ENCODE results near the gene RAD51AP2.
"Not testable (repeated sequence)": the region's sequence is repeated elsewhere in the genome, so short reads cannot be mapped to it uniquely, and the experiment has no call there.

Gene RAD51AP2

DNA sequence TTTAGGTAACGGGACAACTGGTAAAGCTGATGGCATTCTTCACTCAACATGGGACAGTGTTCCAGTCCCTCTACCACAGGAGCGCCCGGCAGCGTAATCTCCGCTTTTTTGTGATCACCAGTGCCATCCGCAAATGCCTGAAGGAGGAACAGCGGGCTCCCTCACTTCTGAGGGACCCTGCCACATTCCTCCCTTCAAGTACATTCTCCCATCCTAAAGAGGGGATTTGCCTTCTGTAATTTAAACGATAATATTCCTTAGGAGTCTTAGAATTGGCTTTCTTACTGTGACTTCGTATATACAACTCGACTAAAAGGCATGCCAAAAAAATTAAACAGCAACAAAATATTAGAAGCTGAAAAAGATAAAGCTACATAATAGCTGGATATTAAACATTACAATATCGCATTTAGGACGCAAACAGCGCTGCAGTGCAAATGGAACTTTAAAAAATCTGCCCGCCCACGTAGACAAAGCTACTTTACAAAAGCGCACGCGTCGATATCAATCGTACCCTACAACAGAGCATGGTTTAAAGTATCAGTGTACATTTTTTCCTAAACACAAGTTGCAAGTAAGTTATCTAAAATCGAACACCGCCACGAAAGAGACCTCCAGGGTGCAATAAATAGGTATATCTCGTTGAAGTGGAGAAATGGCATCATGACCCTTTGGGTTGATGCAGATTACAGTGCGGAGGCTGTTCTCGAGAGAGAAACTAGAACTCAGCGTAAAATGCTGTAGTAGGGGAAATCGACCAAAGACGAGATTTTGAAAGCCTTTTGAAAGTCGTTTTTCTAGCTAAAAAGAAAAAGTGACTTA is 20.0 kb upstream of the RAD51AP2 start:
- DNase-seq (ENCODE audit: low spot score) = no peak

DNA sequence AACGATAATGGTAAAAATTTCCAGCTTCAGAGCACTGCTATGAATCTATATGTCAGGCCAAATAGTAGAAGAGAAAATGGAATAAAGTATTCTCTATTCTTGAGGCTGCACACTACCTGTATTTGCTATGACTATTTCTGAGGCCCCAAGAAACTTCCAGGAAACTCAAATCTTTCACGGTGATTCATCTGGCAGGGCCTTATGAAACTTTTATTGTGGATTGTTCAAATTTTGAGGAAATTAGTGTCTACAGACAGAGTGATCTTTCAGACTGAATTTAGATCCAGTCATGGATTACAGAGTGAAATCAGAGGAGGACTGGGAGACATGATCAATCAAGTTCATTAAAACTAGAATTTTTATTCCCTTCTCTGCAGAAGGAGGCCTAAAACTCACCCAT is 18.2 kb upstream of the RAD51AP2 start:
- no peak for DNase-seq (ENCODE audit: low spot score)

DNA sequence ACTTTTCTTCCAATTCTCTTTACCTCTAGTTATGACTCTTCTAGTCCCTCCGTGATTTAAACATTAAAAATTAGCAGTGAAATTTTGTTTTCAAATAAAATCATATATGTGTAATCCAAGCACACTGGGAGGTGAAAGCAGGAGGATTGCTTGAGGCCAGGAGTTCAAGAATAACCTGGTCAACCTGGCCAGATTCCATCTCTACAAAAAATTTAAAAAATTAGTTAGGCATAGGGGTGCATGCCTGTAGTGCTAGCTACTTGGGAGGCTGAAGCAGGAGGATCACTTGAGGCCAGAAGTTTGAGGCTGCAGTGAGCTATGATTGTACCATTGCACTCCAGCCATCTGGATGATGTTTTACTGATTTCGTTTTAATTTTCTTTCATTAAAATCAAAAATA is 15.3 kb upstream of the RAD51AP2 start:
- no peak for DNase-seq (ENCODE audit: low spot score)

DNA sequence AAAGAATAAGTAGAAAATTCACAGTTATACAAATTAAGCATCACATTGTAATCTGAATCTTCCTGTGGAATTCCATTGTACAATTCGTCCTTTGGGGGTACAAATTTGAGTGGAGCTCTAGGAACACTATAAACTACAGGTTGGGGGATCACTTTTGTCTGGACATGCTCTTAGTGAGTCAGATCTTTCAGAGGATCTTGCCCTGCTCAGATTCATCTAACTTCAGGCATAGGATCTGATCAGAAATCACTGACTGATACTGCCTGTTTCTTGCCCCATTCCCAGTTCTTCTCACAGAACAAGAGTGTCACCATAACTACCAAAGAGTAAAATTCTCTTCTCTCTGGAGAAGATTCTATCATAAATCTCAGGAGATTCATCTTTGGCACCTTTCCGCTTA is 11.5 kb upstream of the RAD51AP2 start:
- DNase-seq (ENCODE audit: low spot score) = no peak

DNA sequence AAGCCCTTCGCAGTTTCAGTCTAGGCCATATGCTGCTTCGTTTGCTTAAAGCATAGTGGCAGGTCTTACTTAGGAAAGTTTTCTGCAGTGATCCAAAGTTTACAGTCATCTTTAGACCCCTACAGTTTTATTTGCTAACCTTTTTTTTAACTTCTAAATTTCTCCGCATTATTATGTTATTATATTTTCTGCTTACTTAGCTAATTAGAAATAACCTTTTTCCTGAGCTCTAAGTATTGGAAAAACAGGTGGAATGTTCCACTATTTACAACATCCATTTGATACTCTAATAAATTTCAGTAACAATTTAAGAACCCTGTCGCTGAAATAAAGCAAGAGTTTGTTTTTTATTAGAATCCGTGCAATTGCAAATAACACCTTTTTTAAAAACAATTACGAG is 4.1 kb upstream of the RAD51AP2 start:
- no peak for DNase-seq (ENCODE audit: low spot score)

DNA sequence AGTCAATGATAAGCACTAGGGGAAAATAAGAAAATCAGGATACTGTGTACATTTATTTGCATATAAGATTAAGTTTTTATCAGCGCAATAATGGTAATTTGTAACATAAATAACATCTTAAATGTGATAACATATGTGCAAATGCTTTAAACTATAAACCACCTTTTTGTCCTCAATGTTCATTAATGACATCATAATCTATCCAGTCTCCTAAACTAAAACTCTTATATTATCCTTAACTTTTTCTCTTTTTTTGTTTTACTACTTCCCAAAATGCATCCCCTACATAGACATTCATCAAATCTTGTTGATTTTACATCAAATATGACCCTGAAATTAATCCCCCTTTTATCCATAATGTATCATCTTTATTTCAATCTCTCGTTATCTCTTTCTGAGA is 3.4 kb upstream of the RAD51AP2 start:
- DNase-seq (ENCODE audit: low spot score) = no peak

DNA sequence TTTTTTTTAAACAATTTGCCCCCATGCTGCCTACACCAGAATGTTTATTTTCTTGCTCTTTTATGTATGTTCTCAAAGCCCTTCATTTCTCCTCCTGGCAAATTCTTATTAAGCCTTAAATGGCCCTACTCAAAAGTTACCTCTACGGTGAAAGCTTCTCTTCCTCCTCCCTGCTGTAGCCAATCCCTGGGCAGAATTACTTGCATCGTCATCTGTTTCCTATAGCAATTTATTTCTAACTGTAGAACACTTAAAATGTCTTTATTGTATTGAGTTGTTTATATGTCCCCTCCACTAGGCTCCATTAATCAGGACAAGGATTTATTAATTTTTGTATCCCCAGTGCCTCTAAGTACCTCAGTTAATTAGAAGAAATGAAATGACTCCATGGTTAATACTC is 2.5 kb upstream of the RAD51AP2 start:
- no peak for DNase-seq (ENCODE audit: low spot score)

DNA sequence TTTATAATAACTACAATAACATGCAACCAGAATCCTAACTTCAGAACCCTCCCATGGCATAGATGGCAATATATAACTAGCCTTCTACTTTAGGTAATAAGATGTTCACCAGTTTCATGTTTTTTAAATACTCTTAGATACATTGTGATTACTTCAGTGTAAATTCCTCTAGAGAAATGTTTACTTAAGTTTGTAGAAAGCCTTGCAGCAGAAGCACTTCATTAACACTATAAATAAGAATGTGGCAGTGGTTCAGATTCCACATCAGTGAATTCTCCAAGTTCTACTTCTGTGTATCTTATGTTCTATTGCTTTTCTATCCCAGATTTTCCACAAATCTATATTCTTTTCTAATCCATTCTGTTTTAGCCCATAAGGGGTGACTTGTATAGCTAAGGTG is 1.2 kb upstream of the RAD51AP2 start:
- no peak for DNase-seq (ENCODE audit: low spot score)

DNA sequence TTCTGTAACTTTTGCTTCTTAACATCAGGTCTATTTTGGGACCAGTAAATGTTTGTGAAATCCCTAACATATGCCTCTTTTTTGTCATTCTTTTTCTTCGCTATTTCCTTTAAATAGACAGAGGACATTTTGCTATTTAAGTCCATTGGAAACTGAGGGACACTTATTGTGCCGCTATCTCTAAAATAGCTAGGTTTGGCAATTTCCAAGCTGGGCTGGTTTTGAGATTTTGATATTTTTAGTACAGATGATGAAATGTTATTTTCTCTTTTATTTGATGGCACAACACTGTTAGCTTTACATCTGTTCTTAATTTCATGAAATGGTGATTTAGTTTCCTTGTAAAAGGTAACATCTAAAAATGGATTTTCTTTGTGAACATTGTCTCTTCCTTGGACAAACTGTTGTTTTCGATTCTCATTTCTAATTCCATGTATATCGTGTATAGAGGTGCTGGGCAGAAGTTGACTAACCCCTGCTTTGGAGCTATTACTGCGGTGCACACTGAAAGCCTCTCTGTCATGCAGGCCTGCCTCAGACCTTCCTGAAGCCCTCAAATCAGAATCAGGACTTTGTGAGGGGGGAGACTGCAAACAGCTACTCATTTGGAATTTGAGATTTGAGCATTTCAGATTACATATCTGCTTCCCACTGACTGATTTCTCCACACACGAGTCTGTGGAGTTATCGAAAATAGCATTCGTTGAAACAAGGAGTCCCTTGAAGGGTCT is 594 bp downstream of the RAD51AP2 start:
- no peak for DNase-seq (ENCODE audit: low spot score)

DNA sequence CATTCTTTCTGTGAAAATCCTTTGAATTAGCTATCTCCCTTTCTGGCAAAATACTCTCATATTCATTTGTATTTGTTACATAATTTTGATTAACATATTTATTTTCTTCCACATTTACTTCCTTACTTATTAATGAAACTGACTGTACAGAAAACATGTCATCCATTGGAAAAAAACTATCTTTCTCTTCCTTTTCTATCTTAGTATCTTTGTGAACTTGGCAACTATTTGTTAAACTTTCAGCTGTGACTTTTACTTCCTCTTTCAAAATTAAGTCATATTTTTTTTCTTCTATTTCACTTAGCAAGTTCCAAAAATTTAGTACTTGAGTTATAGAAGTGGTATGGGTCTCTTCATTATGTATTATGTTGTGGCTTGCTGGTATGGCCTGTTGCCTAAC is 2.6 kb downstream of the RAD51AP2 start:
- DNase-seq (ENCODE audit: low spot score) = no peak

DNA sequence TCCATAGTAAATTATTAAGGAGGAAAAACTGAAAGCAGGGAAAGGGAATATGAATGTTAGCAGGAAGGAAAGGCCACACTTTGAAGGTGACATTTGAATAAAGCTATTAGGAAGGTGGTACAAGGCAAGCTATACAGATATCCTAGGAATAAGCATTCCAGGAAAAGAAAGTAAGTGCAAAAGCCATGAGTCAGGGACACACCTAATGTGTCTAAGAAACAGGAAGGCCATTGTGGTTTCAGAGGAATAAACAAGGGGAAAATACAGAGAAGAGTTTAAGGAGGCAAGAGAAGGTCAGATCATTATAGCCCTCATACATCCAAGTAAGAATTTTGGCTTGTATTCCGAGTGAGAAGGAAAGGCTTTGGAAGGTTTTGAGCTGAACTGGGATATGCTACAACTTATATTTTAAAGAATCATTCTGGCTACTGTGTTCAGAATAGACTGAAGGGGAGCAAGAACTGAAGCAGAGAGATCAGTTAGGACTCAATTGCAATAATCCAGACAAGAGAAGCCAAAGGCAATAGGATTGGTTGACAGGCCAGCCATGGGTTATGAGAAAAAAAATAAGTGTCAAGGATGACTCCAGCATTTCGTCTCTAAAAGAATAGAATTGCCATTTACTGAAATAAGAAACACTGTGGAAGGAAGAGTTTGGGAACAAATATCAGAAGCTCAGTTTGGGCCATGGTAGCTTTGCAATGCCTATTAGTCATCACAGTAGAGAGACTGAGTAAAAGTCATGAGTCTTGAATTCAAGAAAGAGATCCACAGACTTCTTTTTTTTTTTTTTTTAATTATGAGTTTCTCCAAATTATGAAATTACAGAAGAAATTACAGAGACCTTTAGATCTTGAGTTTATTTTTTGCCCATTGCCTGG is 11.3 kb downstream of the RAD51AP2 start:
- no peak for DNase-seq (ENCODE audit: low spot score)

DNA sequence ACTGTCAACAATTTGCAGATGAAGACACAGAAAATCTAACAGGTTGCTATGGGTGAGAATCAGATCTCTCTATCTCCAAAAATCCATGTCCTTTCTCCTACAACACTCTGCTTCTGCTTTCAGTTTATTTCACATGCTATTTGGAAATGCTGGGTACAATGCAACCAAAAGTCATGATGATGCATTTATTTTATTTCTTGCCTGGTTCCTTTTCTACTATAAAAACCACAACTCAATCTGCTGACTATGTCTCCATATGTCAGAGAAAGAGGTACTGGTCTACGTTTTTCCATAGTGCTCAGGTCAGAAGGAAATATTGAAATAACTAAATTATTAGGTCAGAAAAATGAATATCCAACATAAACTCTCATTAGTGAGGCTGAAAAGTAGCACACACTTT is 20.5 kb downstream of the RAD51AP2 start:
- DNase-seq (ENCODE audit: low spot score) = no peak

DNA sequence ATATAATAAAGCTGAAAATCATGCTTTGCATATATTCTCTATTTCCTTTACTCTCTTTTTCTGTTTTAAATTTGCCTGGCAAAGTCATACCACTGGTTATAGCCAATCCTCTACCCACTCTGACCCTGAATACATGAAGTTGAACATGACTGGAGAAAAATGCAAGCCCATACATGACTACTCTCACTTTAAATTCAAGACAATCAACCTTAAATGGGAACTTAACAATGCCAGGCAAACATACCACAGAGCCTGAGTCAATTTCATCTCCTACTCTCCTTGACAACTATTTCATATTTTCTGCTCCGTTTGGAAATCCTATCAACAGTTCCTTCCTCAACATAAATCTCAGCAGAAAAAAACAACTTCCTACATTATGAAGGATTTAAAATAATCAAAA is 22.6 kb downstream of the RAD51AP2 start:
- no peak for DNase-seq (ENCODE audit: low spot score)

DNA sequence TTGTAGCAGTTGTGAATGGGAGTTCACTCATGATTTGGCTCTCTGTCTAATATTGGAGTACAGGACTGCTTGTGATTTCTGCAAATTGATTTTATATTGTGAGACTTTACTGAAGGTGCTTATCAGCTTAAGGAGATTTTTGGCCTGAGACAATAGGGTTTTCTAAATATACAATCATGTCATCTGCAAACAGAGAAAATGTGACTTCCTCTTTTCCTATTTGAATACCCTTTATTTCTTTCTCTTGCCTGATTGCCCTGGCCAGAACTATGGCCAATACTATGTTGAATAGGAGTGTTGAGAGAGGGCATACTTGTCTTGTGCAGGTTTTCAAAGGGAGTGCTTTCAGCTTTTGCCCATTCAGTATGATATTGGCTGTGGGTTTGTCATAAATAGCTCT is 28.1 kb downstream of the RAD51AP2 start:
- not testable (repeated sequence) for DNase-seq (ENCODE audit: low spot score)

DNA sequence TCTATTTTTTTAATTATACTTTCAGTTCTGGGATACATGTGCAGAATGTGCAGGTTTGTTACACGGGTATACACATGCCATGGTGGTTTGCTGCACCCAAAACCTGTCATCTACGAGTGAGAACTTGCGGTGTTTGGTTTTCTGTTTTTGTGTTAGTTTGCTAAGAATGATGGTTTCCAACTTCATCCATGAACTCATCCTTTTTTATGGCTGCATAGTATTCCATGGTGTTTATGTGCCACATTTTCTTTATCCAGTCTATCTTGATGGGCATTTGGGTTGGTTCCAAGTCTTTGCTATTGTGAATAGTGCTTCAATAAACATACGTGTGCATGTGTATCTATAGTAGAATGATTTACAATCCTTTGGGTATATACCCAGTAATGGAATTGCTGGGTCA is 29.6 kb downstream of the RAD51AP2 start:
- DNase-seq (ENCODE audit: low spot score) = not testable (repeated sequence)

DNA sequence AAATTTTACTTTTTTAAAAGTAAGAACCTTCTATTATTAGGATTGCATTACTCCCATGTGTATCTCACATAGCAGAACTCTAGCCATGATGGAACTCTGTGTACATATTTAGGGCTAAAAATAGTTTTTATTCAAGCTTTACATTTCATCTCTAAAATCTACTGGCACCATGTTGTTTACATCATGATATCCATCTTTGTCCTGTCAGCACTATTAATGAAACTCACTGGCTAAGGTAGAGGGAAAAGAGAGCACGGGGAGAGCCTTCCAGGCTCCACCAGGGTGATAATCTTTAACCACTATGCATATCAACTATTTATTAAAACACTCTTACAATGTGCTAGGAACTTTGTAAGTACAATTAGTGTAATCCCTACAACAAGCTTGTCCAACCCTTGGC is 34.7 kb downstream of the RAD51AP2 start:
- DNase-seq (ENCODE audit: low spot score) = no peak

DNA sequence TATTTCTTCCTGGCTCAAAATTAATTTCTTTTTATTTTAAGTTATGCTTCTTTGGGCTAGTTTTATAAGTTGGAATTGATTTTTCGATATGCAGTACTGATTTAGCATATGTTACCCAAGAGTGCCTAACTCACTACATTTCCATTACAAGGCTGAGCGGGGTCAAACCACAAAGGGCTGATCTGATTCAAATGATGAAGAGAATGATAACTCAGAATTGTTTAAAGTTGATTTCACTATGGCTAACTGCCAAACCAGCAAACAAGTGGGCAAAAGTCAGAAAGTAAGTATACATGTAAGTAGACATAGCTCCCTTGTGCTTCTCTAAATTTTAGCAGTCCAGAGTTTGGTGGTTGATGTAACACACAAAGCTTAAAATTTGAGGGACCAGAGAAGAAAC is 35.6 kb downstream of the RAD51AP2 start:
- DNase-seq (ENCODE audit: low spot score) = no peak

DNA sequence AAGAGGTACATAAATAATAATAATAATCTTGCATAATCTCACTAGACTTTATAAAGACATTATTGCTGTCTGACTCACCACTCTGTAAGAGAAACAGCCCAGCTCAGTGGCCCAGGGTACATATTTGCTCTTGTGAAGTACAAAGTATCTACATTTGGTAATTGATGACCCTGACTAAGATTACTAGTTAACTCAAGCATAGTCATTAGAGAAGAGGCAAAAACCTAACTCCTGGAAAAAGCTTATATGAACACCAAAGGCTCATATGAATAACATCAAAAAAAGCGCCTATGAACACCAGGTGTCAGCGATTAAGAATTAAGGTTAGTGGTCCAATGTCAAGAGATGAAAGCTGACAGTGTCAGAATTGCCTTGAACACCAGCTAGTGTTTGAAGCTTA is 38.4 kb downstream of the RAD51AP2 start:
- DNase-seq (ENCODE audit: low spot score) = no peak

DNA sequence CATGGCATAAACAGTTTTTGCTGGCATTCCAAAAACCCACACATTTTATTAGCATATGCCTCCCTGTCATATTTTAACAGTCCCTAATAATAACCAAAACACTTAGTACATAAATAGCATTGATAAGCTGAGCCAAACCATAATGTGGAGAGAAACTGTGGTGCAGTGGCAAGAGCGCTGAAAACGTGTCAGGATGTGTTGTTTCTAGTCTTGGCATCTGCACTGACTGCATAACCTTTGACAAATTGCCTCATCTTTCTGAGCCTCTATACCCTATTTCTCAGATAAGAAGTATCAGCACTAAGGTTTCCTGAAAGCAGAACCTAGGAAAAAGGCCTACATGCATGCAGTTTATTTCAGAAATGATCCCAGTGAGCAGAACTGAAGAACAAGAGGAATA is 41.4 kb downstream of the RAD51AP2 start:
- no peak for DNase-seq (ENCODE audit: low spot score)

DNA sequence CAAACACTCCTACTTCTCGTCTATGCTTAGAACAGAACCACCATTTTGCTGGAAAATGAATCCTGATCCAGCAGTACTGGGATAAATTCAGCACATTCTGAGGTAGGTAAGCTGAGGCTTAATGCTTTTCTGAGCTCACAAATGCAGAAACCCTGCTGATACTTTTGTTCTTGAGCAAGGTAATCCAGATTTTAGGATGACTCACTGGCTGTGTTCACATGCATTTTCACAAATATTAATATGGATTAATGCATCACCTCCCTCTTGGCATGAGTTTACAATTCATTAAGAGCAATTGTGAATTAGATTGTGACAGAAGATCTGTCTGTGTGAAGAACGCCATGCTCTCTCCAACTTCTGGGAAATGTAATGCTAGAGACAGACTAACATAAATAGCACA is 42.2 kb downstream of the RAD51AP2 start:
- DNase-seq (ENCODE audit: low spot score) = no peak

DNA sequence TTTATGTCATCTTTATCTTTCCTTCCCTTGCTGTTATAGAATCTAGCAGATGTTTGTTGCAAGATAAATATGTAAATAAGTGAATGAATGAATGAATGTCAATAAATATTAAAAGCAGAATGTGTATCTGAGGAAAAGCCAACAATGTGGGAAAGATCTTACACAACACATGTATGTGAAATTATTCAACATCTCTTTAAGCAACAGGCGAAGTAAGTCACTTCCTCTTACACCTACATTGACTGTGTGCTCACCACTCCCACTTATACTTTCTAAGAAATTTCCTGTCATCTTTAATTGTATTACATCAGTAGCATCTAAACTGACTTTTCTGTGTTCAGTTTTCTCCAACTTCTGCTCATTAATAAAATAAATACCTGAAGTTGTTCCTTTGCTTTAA is 43.0 kb downstream of the RAD51AP2 start:
- DNase-seq (ENCODE audit: low spot score) = no peak

DNA sequence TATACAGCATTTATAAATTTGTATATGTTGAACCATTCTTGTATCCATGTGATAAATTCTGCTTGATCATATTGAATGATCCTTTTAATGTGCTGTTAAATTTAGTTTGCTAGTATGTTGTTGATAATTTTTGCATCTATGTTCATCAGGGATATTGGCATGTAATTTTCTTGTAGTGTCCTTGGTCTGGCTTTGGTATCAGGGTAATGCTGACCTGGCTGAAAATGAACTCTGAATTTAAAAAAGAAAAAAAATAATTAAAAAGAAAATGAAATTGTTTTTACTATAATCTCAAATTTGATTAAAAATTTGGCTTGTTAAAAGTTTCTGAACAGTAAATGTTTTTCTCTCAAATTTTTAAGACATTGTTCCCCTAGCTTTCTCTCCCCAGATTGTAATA is 46.3 kb downstream of the RAD51AP2 start:
- no peak for DNase-seq (ENCODE audit: low spot score)

All from CD4-positive, alpha-beta T cell treated with Interleukin-2 at 100 ng/mL for 4 hours (primary cell).